ENCODE measurements around the gene PLD1.

Gene PLD1

GRCh38 chr3:171838218-171838720 is 28.0 kb upstream of the PLD1 start:
- no peak for DNase-seq (ENCODE audit: low spot score)

DNA sequence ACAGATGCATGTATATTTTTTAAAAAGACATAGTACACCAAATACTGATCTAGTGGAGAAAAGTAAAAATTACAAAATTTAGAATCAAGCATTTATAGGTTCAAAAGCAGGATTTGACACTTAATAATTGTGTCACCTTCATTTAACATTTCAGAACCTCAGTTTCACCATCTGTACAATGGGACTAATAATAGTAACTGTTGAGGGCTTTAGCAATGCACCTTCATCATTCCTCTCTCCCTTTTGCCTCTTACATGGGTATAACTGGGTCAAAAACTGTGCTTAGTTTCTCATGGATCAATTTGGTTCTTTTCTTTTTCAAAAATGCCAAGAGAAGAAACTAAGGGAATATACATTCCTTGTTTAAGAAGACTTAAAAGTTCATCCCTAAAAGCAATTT is 27.4 kb upstream of the PLD1 start:
- DNase-seq (ENCODE audit: low spot score), result no peak

- DNase-seq (ENCODE audit: low spot score), result no peak
These were observed 26.6 kb upstream of the PLD1 start for GRCh38 chr3:171836855-171837254.

GRCh38 chr3:171835613-171836012 is 25.3 kb upstream of the PLD1 start:
- DNase-seq (ENCODE audit: low spot score), result no peak

DNA sequence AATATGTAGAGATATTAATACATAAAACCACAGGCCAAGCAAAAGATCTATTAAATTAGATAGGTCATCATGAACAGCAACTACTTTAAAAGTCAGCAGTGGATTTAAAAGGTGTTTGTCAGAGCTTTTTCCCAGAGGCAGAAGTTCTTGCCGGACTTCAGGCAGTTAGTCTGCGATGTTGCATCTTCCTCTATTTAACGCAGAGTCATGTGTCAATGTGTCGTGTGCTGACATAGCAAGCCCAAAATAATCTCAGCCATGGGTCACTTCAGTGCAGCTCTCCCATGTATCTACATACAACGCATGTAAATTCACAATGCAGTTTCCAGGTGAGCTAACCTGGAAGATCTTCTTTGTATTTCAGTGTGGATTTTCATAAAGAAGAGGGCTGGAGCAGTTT is 24.8 kb upstream of the PLD1 start:
- DNase-seq (ENCODE audit: low spot score), result no peak

DNA sequence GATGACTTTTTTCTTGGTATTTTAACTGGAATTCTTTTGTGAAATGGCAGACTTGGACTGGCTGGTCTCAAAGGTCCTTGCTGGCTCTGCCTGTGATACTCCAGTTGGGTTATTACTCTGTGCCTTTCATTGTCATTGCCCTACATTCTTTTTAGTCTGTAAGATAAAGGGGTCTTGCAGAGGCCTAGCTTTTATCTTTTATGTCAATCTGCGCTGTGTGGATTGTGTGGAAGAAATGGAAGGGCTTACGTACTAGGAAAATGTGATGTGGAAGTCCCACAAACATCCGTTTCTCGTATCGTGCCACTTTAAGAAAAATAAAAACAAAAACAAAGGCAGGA is 24.1 kb upstream of the PLD1 start:
- DNase-seq (ENCODE audit: low spot score), result no peak

DNA sequence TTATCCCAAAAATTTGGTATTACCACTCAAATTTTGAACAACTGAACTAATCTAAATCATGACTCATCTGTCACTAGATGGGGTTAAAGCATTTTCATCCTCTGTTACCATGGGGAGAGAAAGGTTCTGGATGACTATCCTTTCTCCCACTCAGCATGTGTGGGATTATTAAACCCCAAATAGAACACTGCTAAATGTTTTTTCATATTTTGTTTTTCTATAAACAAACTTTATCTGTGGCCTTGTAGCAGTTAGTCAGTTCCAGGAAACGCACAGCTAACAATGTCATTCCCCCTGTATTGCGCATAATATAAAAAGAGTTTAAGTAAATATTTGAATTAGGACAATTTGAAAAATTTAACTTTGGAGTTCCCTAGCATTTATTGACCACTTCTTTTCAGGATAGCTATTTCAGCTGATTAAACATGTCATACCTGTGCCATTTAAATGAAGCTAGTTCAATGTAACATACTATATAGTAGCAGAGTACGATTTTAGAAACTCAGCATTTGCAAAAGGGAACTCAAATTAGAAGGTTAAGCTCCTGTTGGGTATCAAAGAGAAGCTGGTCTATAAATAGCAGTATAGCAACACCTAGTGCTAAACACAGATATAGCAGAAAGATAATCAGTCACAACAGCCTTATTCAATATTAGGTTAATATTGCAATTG is 23.6 kb upstream of the PLD1 start:
- peak; percentile 41 for DNase-seq (ENCODE audit: low spot score)

GRCh38 chr3:171832989-171833388 is 22.7 kb upstream of the PLD1 start:
- DNase-seq (ENCODE audit: low spot score), result no peak

- DNase-seq (ENCODE audit: low spot score), result no peak
These were observed 21.7 kb upstream of the PLD1 start for GRCh38 chr3:171831936-171832335.

DNA sequence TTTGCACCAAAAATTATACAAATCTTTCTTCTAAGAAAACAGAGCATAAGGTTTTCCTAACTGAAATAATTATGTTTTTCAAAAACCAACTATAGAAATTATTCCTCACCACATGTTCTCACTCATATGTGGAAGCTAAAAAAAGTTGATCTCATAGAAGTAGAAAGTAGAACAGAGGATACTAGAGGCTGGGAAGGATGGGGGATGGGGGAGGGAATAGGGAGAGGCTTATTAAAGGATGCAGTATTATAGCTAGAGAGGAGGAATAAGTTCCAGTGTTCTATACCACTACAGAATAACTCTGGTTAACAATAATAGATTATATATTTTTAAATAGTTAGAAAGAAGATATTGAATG is 20.2 kb upstream of the PLD1 start:
- DNase-seq (ENCODE audit: low spot score), result no peak

DNA sequence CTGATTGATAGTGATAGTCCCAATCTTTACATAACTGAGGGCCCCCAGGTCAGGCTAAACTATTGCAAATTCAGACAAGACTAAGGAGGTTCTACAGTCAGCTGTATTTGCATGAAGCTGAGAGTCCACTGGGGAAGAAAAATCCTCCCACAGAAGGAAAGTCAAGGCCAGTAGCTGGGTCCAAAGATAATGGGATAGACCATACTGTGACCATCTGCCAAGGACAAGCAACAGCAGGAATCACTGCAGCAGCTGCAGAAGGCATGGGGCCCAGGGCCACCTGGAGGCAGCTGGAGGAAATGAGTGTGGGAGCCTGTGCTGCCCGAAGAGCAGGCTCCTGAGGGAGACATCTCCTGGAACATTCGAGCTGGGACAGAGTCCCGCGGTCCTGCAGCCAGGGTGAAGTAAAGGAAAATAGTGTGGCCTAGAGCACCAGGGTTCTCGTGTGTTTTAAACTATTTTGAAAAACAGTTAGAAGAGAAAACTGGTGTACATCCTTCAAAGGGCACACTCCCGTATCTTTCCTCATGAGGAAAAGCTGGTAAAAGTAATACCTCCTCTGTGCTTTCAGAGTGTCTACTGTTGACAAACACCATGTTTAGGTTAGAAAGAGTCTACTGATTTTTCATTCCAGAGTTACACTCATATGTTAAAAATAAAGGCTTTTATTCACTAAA is 19.7 kb upstream of the PLD1 start:
- DNase-seq (ENCODE audit: low spot score), result peak; percentile 61

DNA sequence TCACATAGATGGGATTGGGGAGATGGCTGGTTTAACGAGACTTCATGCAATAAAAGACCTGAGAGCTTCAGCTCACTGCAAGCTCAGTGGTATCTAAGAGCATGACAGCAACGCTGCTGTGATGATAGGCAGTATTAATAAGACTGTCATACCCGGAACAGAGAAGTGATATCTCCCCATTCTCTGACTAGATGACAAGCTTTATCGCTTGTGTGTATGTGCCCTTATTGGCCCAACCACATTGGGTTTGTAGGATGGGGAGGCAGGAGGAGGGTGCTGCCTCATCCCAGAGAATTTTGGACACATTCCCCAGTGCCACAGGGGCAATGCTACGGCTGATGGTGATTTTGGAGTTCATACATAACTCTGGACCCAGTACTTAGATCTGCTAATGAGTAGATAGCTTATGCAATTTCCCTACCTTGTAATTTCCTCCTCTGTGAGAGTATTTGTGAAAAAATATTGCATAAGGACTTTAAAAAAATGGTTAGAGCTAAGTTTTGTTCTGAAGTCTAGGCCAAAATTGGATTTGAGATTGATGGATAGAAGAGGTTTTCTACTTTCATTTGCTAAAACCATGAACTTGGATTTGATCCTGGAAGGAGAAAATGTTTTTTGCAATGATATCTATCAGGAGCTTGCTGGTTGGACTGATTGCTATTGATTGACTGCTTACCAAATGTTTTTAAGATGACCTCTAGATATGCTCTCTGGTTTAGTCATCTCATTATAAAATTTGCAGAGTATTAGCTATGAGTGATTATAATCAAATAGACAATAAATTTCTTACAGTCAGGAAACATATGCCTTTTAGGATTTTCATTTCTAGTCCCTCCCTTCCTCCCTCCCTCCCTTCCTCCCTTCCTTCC is 18.9 kb upstream of the PLD1 start:
- no peak for DNase-seq (ENCODE audit: low spot score)

DNA sequence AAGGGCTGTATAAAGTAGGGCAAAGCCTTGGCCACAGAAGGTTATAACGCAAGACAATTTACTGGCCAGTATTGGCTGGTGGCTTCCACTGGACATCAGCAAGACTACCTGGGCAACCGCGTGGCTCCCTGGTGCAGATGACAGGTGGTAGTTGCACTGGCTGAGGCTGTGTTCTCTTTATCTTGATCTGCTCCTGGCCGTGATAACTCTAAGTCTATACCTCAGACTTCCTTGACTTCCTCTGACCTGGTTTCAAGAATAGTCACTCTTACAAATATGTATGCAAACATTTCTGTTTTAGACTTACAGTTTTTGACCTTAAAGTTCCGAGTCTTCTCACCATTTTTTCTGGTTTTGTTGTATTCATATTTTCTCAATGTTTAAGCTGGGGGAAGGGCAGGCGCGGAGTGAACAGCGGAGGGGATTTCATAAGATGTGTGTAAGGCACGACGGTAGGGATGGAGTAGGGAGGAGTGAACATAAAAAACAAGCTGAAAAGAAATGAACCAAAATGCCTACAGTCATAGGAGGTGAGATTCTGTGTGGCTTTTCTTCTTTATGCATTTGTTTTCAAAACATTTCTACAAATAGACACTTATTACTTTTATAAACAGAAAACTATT is 17.7 kb upstream of the PLD1 start:
- no peak for DNase-seq (ENCODE audit: low spot score)

DNA sequence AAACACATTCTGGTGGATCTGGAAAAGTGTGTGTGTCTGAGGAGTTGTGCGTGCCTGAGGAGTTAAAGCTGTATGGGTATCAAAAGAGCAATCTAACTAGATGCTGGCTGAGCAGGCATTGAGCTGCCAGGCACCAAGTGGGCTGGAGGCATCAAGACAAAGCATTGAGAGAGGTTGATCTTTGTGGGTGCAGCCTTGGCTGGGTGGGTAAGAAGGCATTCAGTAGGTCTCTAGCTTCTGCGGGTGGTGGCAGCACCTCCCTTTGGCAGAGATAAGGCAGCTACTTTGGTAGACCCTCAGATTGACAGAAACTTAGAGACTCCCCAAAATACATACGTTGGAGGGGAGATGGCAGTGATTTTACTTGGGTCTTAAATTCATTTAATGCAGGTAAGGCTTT is 17.1 kb upstream of the PLD1 start:
- DNase-seq (ENCODE audit: low spot score), result no peak

- DNase-seq (ENCODE audit: low spot score), result no peak
These were observed 15.0 kb upstream of the PLD1 start for GRCh38 chr3:171825222-171825828.

DNA sequence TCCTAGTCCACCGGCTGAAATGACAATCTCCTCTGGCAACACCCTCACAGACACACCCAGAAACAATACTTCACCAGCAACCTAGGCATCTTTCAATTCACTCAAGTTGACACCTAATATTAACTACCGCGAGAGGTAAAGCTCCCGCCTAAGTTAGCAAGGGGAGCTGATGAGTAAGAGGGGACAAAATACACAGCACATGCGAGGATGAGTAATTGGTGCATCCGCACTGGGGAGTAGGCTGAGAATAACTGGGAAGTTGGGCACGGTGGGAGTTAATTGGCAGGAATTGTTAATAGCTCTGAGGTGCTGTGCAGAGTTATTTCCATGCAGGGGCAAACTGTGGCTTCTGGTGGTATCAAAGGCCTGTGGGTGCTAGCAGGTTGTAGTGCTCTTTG is 14.5 kb upstream of the PLD1 start:
- no peak for DNase-seq (ENCODE audit: low spot score)

DNA sequence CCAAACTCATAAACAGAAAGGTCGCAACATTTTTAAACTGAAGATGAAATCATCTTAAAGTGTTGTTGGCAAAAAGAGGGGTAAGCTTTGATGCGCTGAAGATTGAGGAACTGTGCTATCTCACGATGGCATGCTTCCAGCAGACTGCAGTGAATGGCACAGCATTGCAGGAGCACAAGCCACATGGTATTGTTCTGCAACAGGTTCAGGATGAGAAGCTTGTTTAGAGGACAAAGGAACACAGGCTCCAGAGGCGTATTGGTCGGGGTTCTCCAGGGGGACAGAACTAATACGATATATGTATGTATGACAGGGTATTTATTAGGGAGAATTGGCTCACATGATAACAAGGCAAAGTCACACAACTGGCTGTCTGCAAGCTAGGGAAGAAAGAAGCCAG is 13.8 kb upstream of the PLD1 start:
- DNase-seq (ENCODE audit: low spot score), result no peak

DNA sequence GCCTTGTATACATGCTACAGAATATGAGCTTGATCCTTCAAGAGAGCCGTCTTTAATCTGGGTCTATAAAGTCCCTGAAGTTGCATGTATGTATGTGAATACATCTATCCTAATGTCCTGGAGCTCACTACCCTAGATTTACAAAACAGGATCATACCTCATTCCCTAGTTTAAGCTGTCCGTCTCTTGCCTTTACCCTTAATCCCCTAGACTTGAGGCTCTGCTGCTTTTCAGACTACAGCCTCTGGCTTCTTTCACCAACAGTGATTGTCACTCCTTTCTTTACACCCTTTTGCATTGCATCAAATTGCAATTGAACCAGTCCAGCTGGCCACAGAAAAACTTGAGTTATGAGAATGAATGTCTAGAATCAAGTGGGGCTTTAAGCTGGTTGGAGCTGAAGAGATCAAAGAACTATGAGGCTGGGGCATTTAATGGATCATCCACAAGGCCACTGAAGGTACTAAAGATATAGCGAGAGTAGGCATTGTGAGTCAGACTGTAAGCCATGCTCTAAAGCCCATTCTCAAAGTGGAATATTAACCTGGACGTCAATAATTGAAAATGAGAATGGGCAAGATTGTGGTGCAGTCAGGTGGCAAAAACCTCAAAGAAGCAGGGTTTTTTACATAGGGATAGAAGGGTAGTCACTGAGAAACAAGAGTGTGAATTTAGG is 12.3 kb upstream of the PLD1 start:
- no peak for DNase-seq (ENCODE audit: low spot score)

GRCh38 chr3:171821778-171822358 is 11.6 kb upstream of the PLD1 start:
- DNase-seq (ENCODE audit: low spot score), result no peak

- no peak for DNase-seq (ENCODE audit: low spot score)
These were observed 10.8 kb upstream of the PLD1 start for GRCh38 chr3:171821044-171821443.

- DNase-seq (ENCODE audit: low spot score), result no peak
These were observed 7.0 kb upstream of the PLD1 start for GRCh38 chr3:171817074-171817800.
